ENCODE measurements around the gene MGAM2.

- TF ChIP-seq CTCF (IDR thresholded peaks at IDR 0.05; ENCODE audit: low read length) (no peak), EZH2 (IDR thresholded peaks at IDR 0.05; ENCODE audit: borderline replicate concordance, low read length) (no peak)
Observed at GRCh38 chr7:142158736-142159496, 47.4 kb downstream of the MGAM2 start.

Measured in OCI-LY1 (cell line).